NCI-H2029 (cell line): ENCODE data around the gene CTSZ.
"Not testable (repeated sequence)": the region's sequence is repeated elsewhere in the genome, so short reads cannot be mapped to it uniquely, and the experiment has no call there.

Experiments
- DNase-seq: peaks from one replicate; lab custom pipeline; 2025; lab: John Stamatoyannopoulos, UW

CTSZ gene

GRCh38 chr20:58978351-58979190, 28.5 kb downstream of the CTSZ start:
- DNase-seq: no peak

GRCh38 chr20:58976061-58976730, 30.9 kb downstream of the CTSZ start:
- no peak for DNase-seq

- DNase-seq: no peak
Measured at GRCh38 chr20:58975353-58975752, 31.7 kb downstream of the CTSZ start.

- DNase-seq: no peak
Measured at GRCh38 chr20:58973866-58974265, 33.2 kb downstream of the CTSZ start.

GRCh38 chr20:58973179-58973578, 33.9 kb downstream of the CTSZ start:
- no peak for DNase-seq

- DNase-seq: no peak
Measured at GRCh38 chr20:58971429-58971828, 35.6 kb downstream of the CTSZ start.

- no peak for DNase-seq
Measured at GRCh38 chr20:58970146-58970545, 36.9 kb downstream of the CTSZ start.

GRCh38 chr20:58969439-58969838, 37.6 kb downstream of the CTSZ start:
- DNase-seq: no peak

GRCh38 chr20:58967652-58968429, 39.2 kb downstream of the CTSZ start:
- no peak for DNase-seq

- no peak for DNase-seq
Measured at GRCh38 chr20:58965270-58966064, 41.6 kb downstream of the CTSZ start.

- not testable (repeated sequence) for DNase-seq
Measured at GRCh38 chr20:58963922-58964321, 43.1 kb downstream of the CTSZ start.

GRCh38 chr20:58963060-58963584, 43.9 kb downstream of the CTSZ start:
- DNase-seq: no peak

- no peak for DNase-seq
Measured at GRCh38 chr20:58959652-58960051, 47.4 kb downstream of the CTSZ start.

GRCh38 chr20:58956078-58956477, 51.0 kb downstream of the CTSZ start:
- no peak for DNase-seq

GRCh38 chr20:58953050-58953449, 54.0 kb downstream of the CTSZ start:
- DNase-seq: no peak

GRCh38 chr20:58950603-58951002, 56.5 kb downstream of the CTSZ start:
- DNase-seq: no peak

- DNase-seq: not testable (repeated sequence)
Measured at GRCh38 chr20:58947797-58948388, 59.2 kb downstream of the CTSZ start.

- DNase-seq: no peak
Measured at GRCh38 chr20:58945965-58946631, 61.0 kb downstream of the CTSZ start.
